ENCODE measurements around the gene NKX1-1. TPM values are rescaled to one million over a fixed set of nuclear protein-coding genes. Genes with fewer than 3 reads are reported as not detected.

Gene NKX1-1
- total and polyA plus RNA-seq, 2 of the 8 experiments (the other 6 are each of a cell fraction or from before 2014, with no cell fraction given): not detected

GRCh38 chr4:1376841-1377605 lies 29.2 kb downstream of the NKX1-1 start:
- CTCF ChIA-PET (ENCODE audit: partially characterized antibody): interaction anchor here (0.6 to 3.0 kb wide), 13 partner anchors 11 to 477 kb away, joined by 3 to 15 read pairs (median 5); no protein-coding TSS in a partner anchor
- no peak overlapping the region for H2BK120ac ChIP-seq (replicated peaks; ENCODE audit: low read depth, low read length)
- H3K9ac ChIP-seq (replicated peaks in 1 of 4; ENCODE audit: extremely low read depth in 1 of 4, low read depth in 3 of 4, low read length in 3 of 4): no peak overlapping the region
- no peaks in the 10 kb centered on the region for H3K27me3 ChIP-seq (replicated peaks in 1 of 4; ENCODE audit: control insufficient read depth in 3 of 4, extremely low read depth in 1 of 4, insufficient read depth in 3 of 4, low read length in 3 of 4)
- H3K79me2 ChIP-seq (ENCODE audit: control insufficient read depth in 1 of 2, insufficient read depth in 2 of 2, low read length in 2 of 2): no peaks in the 10 kb centered on the region
- no peak overlapping the region for H3K18ac ChIP-seq (ENCODE audit: extremely low read depth, low read length)
- H2AK5ac ChIP-seq (ENCODE audit: low read depth, low read length): no peak overlapping the region
- H3K14ac ChIP-seq (ENCODE audit: insufficient read length): no peak overlapping the region
- no peak overlapping the region for H2BK12ac ChIP-seq (ENCODE audit: low read depth, low read length)
- H4K5ac ChIP-seq (ENCODE audit: insufficient read length, low read depth, low read length): no peak overlapping the region
- H3K4ac ChIP-seq (replicated peaks; ENCODE audit: insufficient read length, low read depth, low read length): no peak overlapping the region
- no peak overlapping the region for H3K4me3 ChIP-seq (ENCODE audit: extremely low read depth in 1 of 4, insufficient read depth in 2 of 4, low read depth in 3 of 4, low read length in 4 of 4)
- H3K79me1 ChIP-seq (ENCODE audit: low read depth, low read length): no peaks in the 10 kb centered on the region
- no peak overlapping the region for H4K8ac ChIP-seq (ENCODE audit: extremely low read depth, insufficient read depth, low read length)
- H2BK20ac ChIP-seq (ENCODE audit: low read length): no peak overlapping the region
- H2BK5ac ChIP-seq (ENCODE audit: low read depth, low read length): no peak overlapping the region
- no peaks in the 10 kb centered on the region for H3K23me2 ChIP-seq (ENCODE audit: low read depth, low read length)
- DNase-seq (ENCODE audit: low read depth in 1 of 2, low spot score in 2 of 2): no peak
- no peaks in the 10 kb centered on the region; a peak in 1 of 7 replicates for H3K4me1 ChIP-seq (replicated peaks in 1 of 4; ENCODE audit: control insufficient read depth in 3 of 4, insufficient read depth in 4 of 4, low read length in 3 of 4)
- peaks cover 0 to 2% (median 0%) of the 10 kb centered on the region in 4 experiments; a peak in 1 of 8 replicates for H3K36me3 ChIP-seq (ENCODE audit: control insufficient read depth in 2 of 4, insufficient read depth in 4 of 4, low read length in 3 of 4)
- no peak overlapping the region for H3K27ac ChIP-seq (ENCODE audit: low read depth, low read length)
- no peak overlapping the region for H3K4me2 ChIP-seq (ENCODE audit: insufficient read depth in 1 of 2, low read depth in 2 of 2, low read length in 2 of 2)
- H3K9me3 ChIP-seq (ENCODE audit: insufficient read depth in 2 of 2, low read depth in 1 of 2, low read length in 1 of 2): no peaks in the 10 kb centered on the region
- no peak for FAIRE-seq
- H2BK15ac ChIP-seq (ENCODE audit: low read length): no peak overlapping the region
- no peak overlapping the region for H2AFZ ChIP-seq (ENCODE audit: low read length)
- no peak overlapping the region for H3K23ac ChIP-seq (ENCODE audit: insufficient read length)
- POLR2A ChIA-PET (ENCODE audit: partially characterized antibody): interaction anchor here (1.5 to 1.9 kb wide), 2 partner anchors 8 to 11 kb away, joined by 3 to 7 read pairs; no protein-coding TSS in a partner anchor
- peaks cover 0 to 7% of the 10 kb centered on the region in 2 experiments for H4K20me1 ChIP-seq (replicated peaks in 1 of 2; ENCODE audit: control insufficient read depth in 1 of 2, insufficient read depth in 2 of 2, low read length in 2 of 2)
- H3K56ac ChIP-seq (replicated peaks; ENCODE audit: insufficient read length, low read depth, low read length): no peak overlapping the region
- H4K91ac ChIP-seq (replicated peaks; ENCODE audit: insufficient read length, low read length): no peak overlapping the region
- WGBS, 2 experiments (ENCODE audit: extremely low coverage in 1 of 2, insufficient coverage in 1 of 2, insufficient read length in 1 of 2, insufficient replicate concordance in 2 of 2, low coverage in 1 of 2, low lambda C conversion rate in 2 of 2, missing lambda C conversion rate in 1 of 2): 92% methylated on average over 29 of the region's 32 CpGs; no CpG with 5 or more reads in 1 of the 2 experiments
- TF ChIP-seq CTCF (IDR thresholded peaks at IDR 0.05; ENCODE audit: control extremely low read depth in 1 of 3, insufficient read depth in 1 of 3, low read depth in 1 of 3, low read length in 3 of 3) (peak in 1 of 3 experiments; percentile 31; a peak in 2 of 4 replicates), CHD2 (IDR thresholded peaks at IDR 0.05; ENCODE audit: low read length) (no peak), CEBPB (IDR thresholded peaks at IDR 0.05; ENCODE audit: low read depth, low read length) (no peak), PHF8 (conservative IDR thresholded peaks at IDR 0.05; ENCODE audit: low read depth, low read length) (no peak), EGR1 (IDR thresholded peaks at IDR 0.05; ENCODE audit: borderline replicate concordance, low read depth, low read length) (no peak), E2F6 (IDR thresholded peaks at IDR 0.05) (no peak), CREB1 (IDR thresholded peaks at IDR 0.05) (no peak), NRF1 (IDR thresholded peaks at IDR 0.05; ENCODE audit: low read depth, low read length) (no peak), TEAD4 (IDR thresholded peaks at IDR 0.05; ENCODE audit: low read depth, low read length) (no peak)

All from H1 (cell line).